H1 (cell line): ENCODE data around the gene CYP2B6.

Experiments used
- EGR1 ChIP-seq: IDR thresholded peaks from 2 replicates; pipeline ENCODE4 v1.6.1; 2011; ENCODE audit warnings: low read depth, low read length, borderline replicate concordance
- EP300 ChIP-seq, 2 experiments: IDR thresholded peaks; 1 replicate in 1 of 2; 2 replicates in 1 of 2; pipeline ENCODE4 v1.6.1; 2011 to 2012; ENCODE audit warnings: low read depth in 2 of 2, low read length in 2 of 2, mild to moderate bottlenecking in 2 of 2, borderline replicate concordance in 1 of 2, inconsistent platforms in 1 of 2, moderate library complexity in 1 of 2
- EZH2 ChIP-seq: fragments of 200-600 bp; sonication (generic); IDR thresholded peaks from 2 replicates; pipeline ENCODE4 v1.7.1; 2012; ENCODE audit warnings: low read depth, mild to moderate bottlenecking, moderate library complexity, low read length, inconsistent platforms; ENCODE audit not compliant: severe bottlenecking
- JUN ChIP-seq: IDR thresholded peaks from 2 replicates; pipeline ENCODE4 v1.6.1; 2011; ENCODE audit warnings: low read depth, mild to moderate bottlenecking, improper control_type of control experiment, low read length
- NRF1 ChIP-seq: IDR thresholded peaks from 2 replicates; pipeline ENCODE4 v1.6.1; 2011; ENCODE audit warnings: mild to moderate bottlenecking, low read depth, low read length, improper control_type of control experiment
- RAD21 ChIP-seq, 2 experiments: IDR thresholded peaks in 1 of 2; conservative IDR thresholded peaks in 1 of 2; 2 replicates each; pipeline ENCODE4 v1.6.1; 2011; ENCODE audit warnings: low read depth in 2 of 2, low read length in 2 of 2, improper control_type of control experiment in 1 of 2, inconsistent platforms in 1 of 2, mild to moderate bottlenecking in 1 of 2, moderate library complexity in 1 of 2
- SRF ChIP-seq: IDR thresholded peaks from 2 replicates; pipeline ENCODE4 v1.6.1; 2011; ENCODE audit warnings: mild to moderate bottlenecking, low read depth, low read length, moderate library complexity
- TCF12 ChIP-seq: IDR thresholded peaks from 2 replicates; pipeline ENCODE4 v1.6.1; 2011; ENCODE audit warnings: low read depth, mild to moderate bottlenecking, low read length
- USF2 ChIP-seq: IDR thresholded peaks from 2 replicates; pipeline ENCODE4 v1.6.1; 2011; ENCODE audit warnings: low read length, improper control_type of control experiment
- TF ChIP-seq, protein P1 (sequence below), 3 experiments: IDR thresholded peaks; 1 replicate in 2 of 3; 2 replicates in 1 of 3; pipeline versions ENCODE4 v1.5.1 to v1.6.1; 2011; ENCODE audit warnings: low read length in 3 of 3, mild to moderate bottlenecking in 3 of 3, inconsistent platforms in 2 of 3, low read depth in 1 of 3, moderate library complexity in 1 of 3; ENCODE audit not compliant: insufficient read depth in 1 of 3; ENCODE audit errors: control extremely low read depth in 1 of 3

GRCh38 chr19:41018736-41019290 is 27.7 kb downstream of the CYP2B6 start:
- TF ChIP-seq, protein P1, sequence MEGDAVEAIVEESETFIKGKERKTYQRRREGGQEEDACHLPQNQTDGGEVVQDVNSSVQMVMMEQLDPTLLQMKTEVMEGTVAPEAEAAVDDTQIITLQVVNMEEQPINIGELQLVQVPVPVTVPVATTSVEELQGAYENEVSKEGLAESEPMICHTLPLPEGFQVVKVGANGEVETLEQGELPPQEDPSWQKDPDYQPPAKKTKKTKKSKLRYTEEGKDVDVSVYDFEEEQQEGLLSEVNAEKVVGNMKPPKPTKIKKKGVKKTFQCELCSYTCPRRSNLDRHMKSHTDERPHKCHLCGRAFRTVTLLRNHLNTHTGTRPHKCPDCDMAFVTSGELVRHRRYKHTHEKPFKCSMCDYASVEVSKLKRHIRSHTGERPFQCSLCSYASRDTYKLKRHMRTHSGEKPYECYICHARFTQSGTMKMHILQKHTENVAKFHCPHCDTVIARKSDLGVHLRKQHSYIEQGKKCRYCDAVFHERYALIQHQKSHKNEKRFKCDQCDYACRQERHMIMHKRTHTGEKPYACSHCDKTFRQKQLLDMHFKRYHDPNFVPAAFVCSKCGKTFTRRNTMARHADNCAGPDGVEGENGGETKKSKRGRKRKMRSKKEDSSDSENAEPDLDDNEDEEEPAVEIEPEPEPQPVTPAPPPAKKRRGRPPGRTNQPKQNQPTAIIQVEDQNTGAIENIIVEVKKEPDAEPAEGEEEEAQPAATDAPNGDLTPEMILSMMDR (IDR thresholded peaks at IDR 0.05; ENCODE audit: control extremely low read depth in 1 of 3, insufficient read depth in 1 of 3, low read depth in 1 of 3, low read length in 3 of 3), result no peak
- TF ChIP-seq SRF (no peak), RAD21 (IDR thresholded peaks at IDR 0.05 in 1 of 2, conservative IDR thresholded peaks at IDR 0.05 in 1 of 2; ENCODE audit: low read depth in 2 of 2, low read length in 2 of 2) (no peak), TCF12 (no peak), EGR1 (no peak), EZH2 (no peak), NRF1 (no peak), USF2 (no peak), EP300 (IDR thresholded peaks at IDR 0.05; ENCODE audit: borderline replicate concordance in 1 of 2, low read depth in 2 of 2, low read length in 2 of 2) (no peak), JUN (no peak)
